Stimulated activated CD4-positive, alpha-beta T cell treated with anti-CD3 and anti-CD28 coated beads, Interleukin-2, amount 100 ng/mL, for 4 hours (primary cell): ENCODE measurements around the gene PEX5L.
"Not testable (repeated sequence)": the region's sequence is repeated elsewhere in the genome, so short reads cannot be mapped to it uniquely, and the experiment has no call there.

Experiments used
- DNase-seq: peaks from one replicate; pipeline ENCODE4 v3.0.0-alpha.2; 2020; ENCODE audit warnings: low read depth

The PEX5L gene

DNA sequence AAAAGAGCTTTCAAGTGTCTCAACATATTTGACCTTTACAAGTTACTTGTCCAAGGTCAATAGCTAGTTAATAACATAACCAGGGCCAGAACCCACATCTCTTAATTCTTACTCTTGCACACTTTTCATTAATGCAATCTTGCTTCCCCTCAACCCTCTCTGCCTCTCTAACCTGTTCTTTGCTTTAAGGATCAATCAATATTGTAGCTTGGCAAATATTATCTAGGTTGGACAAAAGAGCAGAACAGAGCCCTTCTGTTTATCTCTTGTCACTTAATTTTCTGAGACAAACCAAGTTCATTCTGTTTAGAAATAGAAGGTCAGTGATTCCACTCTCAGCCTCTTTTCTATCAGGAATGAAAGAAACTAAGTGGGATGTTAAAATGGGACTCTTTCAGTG, 203.4 kb downstream of the PEX5L start:
- no peak for DNase-seq

DNA sequence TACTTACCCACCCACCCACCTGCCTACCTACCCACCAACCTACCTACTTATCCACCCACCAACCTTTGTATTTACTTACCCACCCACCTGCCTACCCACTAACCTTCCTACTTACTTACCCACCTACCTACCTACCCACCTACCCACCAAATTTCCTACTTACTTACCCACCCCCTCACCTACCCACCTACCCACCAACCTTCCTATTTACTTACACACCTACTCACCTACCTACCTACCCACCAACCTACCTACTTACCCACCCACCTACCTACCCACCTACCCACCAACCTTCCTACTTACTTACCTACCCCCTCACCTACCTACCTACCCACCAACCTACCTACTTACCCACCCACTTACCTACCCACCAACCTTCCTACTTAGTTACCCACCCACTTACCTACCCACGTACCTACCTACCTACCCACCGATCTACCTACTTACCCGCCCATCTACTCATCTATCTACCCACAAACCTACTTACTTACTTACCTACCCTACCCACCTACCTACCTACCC, 204.3 kb downstream of the PEX5L start:
- no peak for DNase-seq

DNA sequence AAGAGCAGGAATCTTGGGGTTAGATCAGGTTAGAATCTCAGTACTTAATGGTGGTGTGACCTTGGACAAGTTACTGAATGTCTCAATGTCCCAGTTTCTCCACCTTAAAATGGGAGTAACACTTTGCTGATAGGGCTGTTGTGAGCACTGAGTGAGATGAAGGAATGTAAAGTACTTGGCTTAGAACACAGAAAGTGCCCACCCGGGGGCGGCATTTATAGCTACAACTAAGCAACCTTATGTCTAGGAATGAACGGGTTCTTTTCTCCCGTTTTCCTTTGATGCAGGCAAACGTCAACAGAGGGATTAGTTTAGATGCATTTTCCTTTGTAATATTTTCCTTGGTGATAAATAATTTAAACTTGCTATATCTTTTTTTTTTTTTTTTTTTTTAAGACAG, 207.3 kb downstream of the PEX5L start:
- DNase-seq = no peak

DNA sequence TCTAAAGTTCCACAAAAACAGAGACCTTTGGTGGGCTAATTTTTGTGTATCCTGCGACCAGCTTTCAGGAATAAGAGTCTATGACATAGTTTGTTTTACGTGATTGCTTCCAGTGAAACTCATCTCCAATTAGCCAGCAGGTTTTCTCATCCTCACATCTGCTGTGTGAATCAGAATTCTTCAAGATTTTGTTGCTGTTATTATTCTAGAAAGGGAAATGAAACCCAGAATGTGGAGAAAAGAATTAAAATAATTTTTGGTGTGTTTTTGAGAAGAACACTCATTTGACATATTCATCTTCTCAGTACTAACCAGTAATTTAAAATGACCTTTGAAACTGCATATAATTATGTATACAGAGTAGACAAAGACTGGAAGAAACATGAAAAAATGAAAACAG, 208.0 kb downstream of the PEX5L start:
- DNase-seq = no peak

DNA sequence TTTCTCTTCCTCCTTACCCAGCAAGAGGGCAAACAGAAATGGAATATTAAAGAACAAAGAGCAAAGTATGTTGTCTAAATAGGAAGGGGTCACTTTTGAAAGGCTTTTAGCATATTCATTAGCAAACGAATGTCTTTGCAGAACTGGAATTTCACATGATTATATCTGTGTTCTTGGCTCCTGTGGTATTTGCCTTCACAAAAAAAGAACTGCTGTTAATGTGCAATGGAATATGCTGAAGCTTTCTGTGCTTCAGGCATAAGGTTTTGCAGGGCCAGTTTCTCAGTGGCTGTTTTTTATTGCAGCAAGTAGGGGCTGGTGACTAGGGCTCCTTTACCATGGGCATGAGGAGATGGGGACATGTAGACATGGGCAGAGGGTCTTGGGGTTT, 210.5 kb downstream of the PEX5L start:
- DNase-seq = no peak

DNA sequence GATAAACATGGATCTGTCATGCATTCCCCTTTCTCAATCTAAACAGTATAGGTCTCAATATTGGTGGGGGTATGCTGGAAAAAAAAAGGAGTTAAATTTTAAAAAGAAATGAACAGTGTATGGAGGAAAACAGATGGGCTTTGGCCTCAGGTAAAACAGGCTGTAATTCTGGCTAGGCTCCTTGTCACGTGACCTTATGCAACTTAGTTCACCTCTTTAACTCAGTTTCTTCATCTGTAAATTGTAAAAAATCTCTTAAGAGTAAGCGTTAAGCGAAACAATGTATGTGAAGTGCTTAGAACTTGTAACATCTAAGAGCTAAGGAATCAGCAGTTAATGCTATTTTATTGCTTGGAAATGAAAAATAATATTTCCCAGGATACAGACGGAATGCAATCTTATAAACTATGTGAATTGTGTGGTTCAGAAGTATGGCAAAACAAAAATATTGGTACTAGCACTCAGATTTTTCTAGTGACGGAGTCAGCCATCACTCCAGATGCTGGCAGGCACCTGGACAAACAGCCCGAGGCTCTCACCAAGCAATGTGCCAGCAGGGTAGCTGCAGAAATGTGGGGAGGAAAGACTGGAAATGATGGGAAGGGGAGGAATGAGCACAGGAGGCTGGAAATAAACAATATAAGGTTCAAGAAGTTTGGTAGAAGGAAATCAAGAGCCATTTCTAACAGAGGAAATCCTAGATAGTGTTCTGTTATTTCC, 211.1 kb downstream of the PEX5L start:
- DNase-seq = no peak

DNA sequence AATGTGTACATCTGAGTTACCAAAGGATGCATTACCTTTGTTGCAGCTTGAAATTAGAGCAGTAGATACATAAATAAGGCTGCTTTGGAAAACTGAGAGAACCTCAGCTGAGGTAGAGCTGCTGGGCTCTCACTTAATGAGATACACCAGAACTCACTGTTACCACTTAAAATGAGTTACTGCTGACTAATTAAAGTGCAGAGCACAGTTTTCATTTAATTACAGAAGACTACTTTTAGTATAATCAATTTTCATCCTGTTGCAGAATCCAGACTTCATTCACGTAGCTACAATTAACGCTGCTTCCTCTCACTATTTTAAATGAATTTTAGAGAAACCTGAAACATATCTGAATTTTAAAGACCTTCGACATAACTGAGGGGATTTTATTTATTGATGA, 214.4 kb downstream of the PEX5L start:
- no peak for DNase-seq

DNA sequence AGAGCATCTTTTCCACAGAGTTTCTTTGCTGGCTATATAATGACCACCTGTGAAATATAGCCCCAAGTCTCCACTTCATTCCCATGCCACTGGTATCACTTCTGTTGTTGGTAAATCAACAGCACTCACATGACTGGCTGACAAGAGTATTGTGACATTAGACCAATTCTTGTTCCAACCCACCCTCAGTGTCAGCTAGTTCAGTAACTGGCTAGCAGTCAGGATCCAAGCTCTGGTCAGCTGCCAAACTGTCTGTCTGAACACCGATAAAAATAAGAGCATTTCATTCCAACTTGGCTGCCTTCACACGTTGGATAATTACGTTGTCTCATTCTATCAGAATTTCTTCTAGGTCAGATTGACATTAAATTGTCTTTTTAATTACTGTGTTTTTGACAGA, 217.4 kb downstream of the PEX5L start:
- DNase-seq = no peak

DNA sequence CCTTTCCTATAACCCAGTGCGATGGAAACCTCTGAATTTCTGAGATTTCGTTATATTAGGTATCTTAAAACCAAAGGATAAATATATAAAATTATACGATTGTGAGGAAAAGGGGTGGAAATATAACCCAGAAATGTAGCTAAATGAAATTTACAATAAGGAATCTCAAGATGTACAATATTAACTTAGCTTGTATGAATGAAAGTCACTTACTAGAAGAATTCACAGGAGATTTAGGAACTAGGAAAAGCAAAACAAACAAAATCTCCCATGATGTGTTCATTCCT, 224.7 kb downstream of the PEX5L start:
- DNase-seq = no peak

DNA sequence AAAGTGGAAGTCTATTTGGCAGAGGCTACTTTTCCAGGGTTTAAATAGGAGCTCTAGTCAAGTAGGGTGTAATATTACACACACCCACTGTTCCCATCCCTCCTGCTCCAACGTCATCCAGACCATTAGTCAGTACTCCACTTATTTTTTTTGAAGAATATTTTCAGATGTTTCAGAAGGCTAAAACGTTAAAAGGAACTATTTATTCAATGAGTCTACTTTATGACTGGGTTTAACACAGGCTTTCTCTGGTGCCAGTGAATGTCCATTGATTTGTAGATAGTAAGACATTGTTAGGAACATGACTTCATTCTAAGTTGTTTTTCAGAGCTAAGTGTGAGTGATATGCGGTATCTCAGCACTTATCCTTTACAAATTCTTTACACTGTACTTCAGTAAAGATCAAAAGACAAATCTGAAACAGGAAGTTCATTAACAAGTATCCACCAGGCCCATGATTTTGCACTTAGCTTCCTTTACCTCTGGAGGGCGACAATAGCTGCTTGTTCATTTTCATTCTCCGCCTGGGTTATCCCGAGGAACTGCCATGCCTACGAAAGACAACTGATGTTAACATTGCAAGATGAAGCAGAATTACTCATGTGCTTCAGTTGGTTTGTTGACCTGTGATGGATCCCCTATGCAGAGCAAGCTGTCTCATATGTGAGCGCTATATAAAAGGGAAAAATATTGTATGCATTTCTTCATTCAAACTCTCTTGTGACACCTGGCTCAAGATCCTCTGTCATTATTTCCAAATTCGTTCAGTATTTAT, 225.2 kb downstream of the PEX5L start:
- DNase-seq = no peak

DNA sequence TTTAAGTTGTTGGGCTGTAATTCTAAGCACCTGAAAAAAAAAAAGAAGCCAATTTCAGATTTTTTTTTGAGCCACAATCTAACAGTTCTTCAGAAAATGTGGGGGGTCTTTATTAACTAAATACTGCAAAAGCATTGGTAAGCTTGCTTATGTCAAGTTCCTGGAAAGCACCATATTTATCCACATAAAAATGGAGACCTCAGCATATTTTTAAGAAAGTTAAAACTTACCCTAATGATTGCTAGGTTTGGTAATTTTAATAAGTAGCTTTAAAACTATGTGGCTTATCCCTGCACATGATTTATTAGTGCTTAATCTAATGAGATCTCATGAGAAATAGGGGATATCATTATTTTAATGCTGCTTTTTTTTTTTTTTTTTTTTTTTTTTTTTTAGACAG, 227.1 kb downstream of the PEX5L start:
- no peak for DNase-seq

DNA sequence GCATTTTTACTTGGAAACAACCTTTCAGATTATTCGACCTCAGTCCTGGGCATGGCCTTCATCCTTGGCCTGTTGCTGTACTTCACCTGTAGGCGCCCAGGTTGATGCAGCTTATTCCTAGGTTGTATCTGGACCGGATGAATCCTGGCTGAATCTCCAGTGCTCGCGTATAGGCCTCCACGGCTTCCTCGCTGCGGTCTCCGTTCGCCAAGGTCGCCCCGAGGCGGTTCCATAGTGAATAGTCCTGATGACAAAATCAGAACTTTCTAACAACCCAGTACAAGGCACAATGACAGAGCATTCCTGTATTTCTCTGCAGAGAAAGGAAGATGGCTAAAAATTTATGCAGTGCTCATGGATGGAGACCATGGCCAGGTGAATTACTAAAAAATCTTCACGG, 229.1 kb downstream of the PEX5L start:
- no peak for DNase-seq

DNA sequence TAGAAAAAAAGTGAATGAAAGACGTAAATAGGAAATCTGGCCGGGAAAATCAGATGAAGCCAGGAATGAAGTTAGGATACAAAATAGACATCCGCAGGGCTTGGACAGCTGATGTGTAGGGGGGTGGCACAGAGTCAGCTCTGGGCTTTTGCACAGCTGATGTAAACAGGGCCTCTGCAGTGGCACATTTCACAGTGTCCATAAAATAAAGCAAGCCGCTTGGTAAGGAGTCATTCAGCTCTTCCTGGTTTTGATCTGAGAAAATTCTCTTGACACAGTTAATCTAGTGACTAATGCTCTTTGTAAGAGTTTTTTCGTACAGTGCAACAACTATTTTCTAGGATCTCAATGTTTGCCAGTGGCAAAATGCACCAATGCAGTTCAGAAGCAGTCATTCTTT, 230.6 kb downstream of the PEX5L start:
- DNase-seq = no peak

DNA sequence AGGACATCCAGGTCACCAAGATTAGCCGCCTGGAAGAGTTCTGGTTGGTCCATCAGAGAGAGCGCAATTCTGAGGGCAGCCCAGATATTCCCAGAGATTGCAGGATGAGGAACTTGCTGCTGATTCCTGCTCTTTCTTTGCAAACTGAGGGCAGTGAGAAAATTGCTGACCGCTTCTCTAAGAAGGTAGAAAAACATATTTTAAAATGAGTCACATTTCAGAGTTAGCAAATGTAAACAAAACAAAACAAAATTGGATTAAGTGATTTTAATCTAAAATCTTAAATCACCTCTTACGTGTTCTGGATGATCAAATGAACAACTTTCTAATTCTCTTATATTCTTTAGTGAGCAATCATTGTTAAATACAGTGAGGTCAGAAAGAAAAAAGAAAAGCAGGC, 234.9 kb downstream of the PEX5L start:
- DNase-seq = no peak

DNA sequence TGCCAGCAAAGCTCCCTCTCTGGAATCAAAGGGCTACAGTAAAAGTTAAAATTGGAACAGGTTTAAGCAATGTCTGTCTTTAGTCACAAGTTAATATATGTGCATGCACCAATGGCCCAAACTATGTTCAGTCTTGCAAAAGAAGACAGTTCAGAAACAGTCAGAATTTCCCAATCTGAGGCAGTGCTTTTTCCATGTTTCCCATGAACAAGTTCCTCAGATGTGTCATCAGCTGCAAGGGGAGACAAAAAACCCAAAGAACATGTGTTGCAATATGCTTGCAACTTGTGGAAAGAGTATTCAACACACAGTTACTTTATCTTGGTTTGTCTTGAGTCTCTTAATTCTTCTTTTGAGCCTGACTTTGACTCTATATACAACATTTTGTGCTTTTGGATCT, 235.5 kb downstream of the PEX5L start:
- no peak for DNase-seq

DNA sequence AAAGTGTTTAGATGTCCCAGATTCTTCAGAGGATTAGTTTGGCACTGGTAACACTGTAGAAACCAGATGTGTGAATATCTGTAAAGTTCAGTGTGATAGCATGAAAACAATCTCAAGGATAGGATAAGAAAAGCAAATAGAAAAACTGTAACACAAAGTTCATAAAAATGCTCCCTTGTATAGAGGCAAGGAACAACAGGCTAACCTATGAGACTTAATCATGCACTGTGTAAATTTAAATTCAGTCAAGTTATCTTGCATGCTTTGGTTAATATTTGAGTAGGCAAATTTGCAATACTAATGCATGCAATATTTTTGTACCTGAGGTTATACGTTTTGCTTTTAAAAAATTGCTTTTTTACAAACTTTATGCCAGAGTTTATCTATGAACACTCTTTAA, 239.5 kb downstream of the PEX5L start:
- no peak for DNase-seq

DNA sequence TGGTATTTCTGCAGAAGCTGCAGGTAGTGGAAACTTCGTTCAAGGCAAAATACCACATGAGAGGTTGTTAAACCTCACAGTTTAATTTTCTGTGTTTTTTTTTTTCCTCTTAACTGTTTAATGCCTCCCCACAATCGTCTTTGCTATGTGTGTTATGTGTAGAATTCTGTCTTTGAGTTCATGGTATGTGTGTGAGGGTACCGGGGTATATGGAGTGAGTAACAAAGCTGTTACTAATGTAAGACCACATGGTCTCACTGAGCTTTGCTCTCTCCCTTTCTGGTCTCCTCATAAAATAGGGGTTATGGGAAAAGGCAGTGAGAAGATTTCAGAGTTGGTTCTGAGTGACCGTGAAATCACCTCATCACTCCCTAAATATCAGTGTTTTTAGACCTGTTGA, 240.3 kb downstream of the PEX5L start:
- DNase-seq = no peak

DNA sequence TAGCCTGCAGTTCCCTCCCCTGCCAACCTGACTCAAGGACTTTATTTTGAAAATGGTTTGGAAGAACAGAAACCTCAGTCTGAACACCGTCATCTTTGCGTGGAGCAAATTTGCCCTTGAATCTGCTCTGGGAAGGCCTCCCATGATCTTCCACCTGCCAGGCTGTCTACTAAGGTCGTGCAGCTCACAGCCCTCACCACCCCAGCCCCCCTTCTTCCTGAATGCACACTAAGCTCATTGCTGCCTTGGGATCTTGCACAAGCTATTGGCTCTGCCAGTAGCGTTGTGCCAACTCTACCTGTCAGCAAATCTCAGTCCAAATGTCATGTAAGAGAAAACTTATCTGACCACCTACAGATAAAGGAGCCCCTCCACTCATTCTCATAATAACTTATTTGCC, 242.4 kb downstream of the PEX5L start:
- DNase-seq = no peak

DNA sequence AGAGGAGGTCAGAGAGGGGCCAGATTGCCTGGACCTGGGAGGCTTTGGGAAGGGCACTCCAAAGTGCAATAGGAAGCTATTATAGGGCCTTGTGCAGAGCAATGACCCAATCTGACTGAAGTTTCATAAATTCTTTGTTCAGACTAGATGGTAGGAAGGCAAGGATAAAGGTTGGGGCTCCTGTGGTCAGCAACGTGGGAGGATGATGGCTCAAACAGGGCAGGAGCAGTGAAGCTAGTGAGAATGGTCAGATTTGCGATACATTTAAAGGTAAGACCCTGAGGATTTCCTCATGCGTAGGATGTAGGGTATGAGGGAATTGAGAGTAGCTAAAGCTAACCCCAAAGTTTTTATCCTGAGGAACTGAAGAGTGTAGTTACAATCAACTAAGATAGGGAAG, 244.9 kb downstream of the PEX5L start:
- no peak for DNase-seq

DNA sequence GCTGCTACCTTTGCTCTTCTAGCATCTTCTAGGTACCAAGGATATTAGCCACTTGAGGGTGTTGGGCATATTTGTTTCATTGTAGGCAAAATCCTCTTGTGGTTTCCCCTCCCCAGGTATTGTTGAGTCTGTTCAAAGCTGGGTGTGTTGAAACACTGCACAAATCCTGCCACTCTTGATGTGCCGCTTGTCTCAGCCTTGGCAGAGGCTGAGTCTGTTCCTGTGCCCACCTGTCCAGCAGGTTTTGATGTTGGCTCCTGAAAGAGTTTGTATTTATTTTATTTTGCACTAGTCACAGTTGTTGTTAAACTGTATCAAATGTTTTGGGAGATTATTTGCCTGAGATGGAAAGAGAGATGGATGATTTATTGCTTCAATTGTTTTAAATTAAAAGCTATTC, 247.7 kb downstream of the PEX5L start:
- DNase-seq = no peak

DNA sequence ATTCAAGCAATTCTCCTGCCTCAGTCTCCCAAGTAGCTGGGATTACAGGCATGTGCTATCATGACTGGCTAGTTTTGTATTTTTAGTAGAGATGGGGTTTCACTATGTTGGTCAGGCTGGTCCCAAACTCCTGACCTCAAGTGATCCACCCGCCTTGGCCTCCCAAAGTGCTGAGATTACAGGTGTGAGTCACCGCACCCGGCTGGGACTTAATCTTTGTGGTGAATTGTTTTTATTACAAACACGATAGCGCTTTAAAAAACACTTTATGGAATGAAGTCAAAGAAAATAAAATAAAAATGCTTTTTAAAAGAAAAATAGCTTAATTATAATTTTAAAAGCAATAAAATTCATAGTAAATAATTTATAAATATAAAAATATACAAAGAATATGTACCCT, 253.9 kb downstream of the PEX5L start:
- not testable (repeated sequence) for DNase-seq

DNA sequence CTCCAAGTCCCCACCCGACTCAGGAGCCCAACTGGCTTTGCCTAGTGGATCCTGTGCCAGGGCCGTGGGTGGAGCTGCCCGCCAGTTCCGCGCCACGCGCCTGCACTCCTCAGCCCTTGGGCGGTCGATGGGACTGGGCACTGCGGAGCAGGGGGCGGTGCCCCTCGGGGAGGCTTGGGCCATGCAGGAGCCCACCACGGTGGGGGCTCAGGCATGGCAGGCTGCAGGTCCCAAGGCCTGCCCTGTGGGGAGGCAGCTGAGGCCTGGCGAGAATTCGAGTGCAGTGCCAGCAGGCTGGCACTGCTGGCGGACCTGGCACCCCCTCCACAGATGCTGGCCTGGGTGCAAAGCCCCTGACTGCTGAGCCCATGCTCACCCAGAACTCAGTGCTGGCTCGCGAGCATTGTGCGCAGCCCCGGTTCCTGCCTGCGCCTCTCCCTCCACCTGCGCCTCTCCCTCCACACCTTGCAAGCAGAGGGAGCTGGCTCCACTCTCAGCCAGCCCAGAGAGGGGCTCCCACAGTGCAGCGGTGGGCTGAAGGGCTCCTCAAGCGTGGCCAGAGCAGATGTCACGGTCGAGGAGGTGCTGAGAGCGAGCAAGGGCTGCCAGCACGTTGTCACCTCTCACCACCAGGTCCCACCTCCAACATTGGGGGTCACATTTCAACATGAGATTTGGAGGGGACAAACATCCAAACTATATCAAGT, 261.2 kb downstream of the PEX5L start:
- DNase-seq = no peak

DNA sequence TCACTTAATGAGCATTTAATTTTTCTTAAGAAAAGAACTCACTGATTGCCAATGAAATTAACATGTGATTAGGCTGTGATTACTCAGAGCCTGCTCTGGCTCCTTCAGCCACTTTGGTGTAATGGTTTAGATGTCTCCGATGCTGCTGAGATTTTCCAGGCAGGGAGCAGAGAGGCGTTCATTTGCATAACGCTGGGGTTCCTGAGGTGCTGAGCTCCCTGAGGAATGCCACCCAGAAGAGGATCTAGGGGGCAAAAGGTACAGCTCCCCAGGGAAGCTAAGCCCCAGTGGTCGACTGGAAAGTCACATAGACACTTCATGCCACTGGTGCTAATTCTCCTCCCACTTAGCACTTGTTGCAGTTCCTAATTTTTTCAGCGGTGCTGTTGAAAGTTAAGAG, 264.4 kb downstream of the PEX5L start:
- no peak for DNase-seq
